ENCODE data around the gene KCNQ4. TPM values are rescaled to one million over a fixed set of nuclear protein-coding genes. Genes with fewer than 3 reads are reported as not detected.

KCNQ4 gene
- total and polyA plus RNA-seq, 2 of the 4 experiments (the other 2 are of a cell fraction): 0.07 TPM; not detected in 1

DNA sequence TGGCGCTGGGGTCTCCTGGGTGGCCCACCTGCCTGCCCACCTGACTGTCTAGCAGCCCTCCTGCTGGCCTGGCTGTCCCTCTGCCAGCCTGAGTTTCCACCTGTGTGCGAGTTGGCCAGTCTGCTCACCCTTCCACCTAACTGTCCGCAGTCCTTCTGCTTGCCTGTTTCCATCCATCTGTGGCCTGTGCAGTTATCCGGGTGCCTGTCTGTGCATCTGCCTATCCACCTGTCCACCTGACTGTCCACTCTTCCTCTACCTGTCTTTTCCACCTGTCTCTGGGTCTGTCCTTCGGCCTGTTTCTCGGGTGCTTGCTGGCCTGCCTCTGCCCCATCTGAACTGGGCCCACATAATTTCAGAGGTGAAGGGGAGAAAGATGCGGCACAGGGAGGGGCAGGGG is 1.9 kb downstream of the KCNQ4 start:
- TF ChIP-seq MAZ (IDR thresholded peaks at IDR 0.05; ENCODE audit: borderline replicate concordance, low read depth, low read length) (no peak), FOS (IDR thresholded peaks at IDR 0.05; ENCODE audit: low read depth, low read length) (no peak), CEBPB (IDR thresholded peaks at IDR 0.05; ENCODE audit: low read depth, low read length) (no peak)
- Histone ChIP-seq H3K14ac (replicated peaks; ENCODE audit: low read depth, low read length) (no peak overlapping the region), H3K27ac (ENCODE audit: insufficient read depth, low read length) (no peak overlapping the region), H3K4me2 (ENCODE audit: low read depth, low read length) (no peak overlapping the region), H2BK15ac (ENCODE audit: low read depth, low read length) (no peak overlapping the region), H3K9me1 (ENCODE audit: insufficient read depth, low read length) (no peaks in the 10 kb centered on the region; the same call in 1 of the 2 replicates), H2AK5ac (ENCODE audit: low read depth, low read length) (no peak overlapping the region), H3K27me3 (ENCODE audit: control insufficient read depth, insufficient read depth, low read length) (peaks cover 50% of the 10 kb centered on the region), H2AK9ac (replicated peaks; ENCODE audit: low read depth, low read length, poor library complexity) (no peak overlapping the region), H3K79me1 (ENCODE audit: low read depth in 1 of 2, low read length in 2 of 2) (no peaks in the 10 kb centered on the region), H3K4me3 (ENCODE audit: insufficient read depth, low read depth, low read length) (no peak overlapping the region), H3K9me3 (ENCODE audit: control insufficient read depth, insufficient read depth, low read length) (no peaks in the 10 kb centered on the region), H3K56ac (ENCODE audit: extremely low read depth, insufficient read depth, low read length) (no peak overlapping the region), H2BK5ac (ENCODE audit: low read depth, low read length, poor library complexity, severe bottlenecking) (no peak overlapping the region), H2BK120ac (ENCODE audit: low read depth, low read length) (no peak overlapping the region), H4K91ac (ENCODE audit: insufficient read depth, low read depth, low read length) (no peak overlapping the region), H3K23ac (ENCODE audit: low read depth, low read length) (no peak overlapping the region), H3K4me1 (ENCODE audit: control insufficient read depth, insufficient read depth, low read length) (no peaks in the 10 kb centered on the region; the same call in 1 of the 2 replicates), H2BK20ac (ENCODE audit: low read depth, low read length) (no peak overlapping the region), H3K36me3 (ENCODE audit: control insufficient read depth, insufficient read depth, low read length) (no peaks in the 10 kb centered on the region), H3K9ac (ENCODE audit: low read depth, low read length) (no peak overlapping the region), H4K5ac (ENCODE audit: low read depth, low read length) (no peak overlapping the region), H3K18ac (ENCODE audit: low read depth, low read length) (no peak overlapping the region), H4K20me1 (ENCODE audit: insufficient read depth, low read length) (no peaks in the 10 kb centered on the region), H3K4ac (ENCODE audit: low read depth, low read length) (no peak overlapping the region), H2AFZ (replicated peaks; ENCODE audit: low read length, poor library complexity) (no peak overlapping the region), H4K8ac (ENCODE audit: low read depth in 2 of 2, low read length in 2 of 2) (no peak overlapping the region)
- WGBS, 2 experiments (ENCODE audit: extremely low coverage in 2 of 2, insufficient read length in 1 of 2): 84% methylated on average over 3 of the region's 7 CpGs; no CpG with 5 or more reads in 1 of the 2 experiments
- no peak for DNase-seq
- ChIA-PET CTCF (no interaction called here), POLR2A (ENCODE audit: unreplicated experiment) (no interaction called here)
- BruUV-seq (replicated peaks): no TSS peak
- in situ Hi-C loops (cut with MboI; ENCODE audit: low sequenced_read_pairs) (no loop called here), intact Hi-C loops (cut with micrococcal nuclease) (loop anchor here (10.0 kb wide), 1 partner anchor 171 kb away; no protein-coding TSS in a partner anchor), dilution Hi-C loops (cut with HindIII; ENCODE audit: low sequenced_read_pairs, unreplicated experiment) (no loop called here)
- ATAC-seq (ENCODE audit: low read depth): no peak

Measured in IMR-90 (cell line).